HCT116 (cell line): ENCODE data around the gene AVP.
"Not testable (repeated sequence)": the region's sequence is repeated elsewhere in the genome, so short reads cannot be mapped to it uniquely, and the experiment has no call there.

ENCODE experiments used
- EZH2 ChIP-seq: fragments of 200-600 bp; sonication (generic); IDR thresholded peaks from 2 replicates; pipeline ENCODE4 v1.6.1; 2017; ENCODE audit warnings: antibody characterized with exemption, mixed run types
- EZH2phosphoT487 ChIP-seq: fragments of 200-600 bp; IDR thresholded peaks from 2 replicates; pipeline ENCODE4 v1.6.1; 2018; ENCODE audit warnings: antibody characterized with exemption, borderline replicate concordance
- POLR2A ChIP-seq: IDR thresholded peaks from 2 replicates; pipeline ENCODE4 v1.7.0; 2011; ENCODE audit warnings: borderline replicate concordance; ENCODE audit not compliant: insufficient read depth, insufficient read length; ENCODE audit errors: extremely low read depth
- POLR2AphosphoS5 ChIP-seq: IDR thresholded peaks from 2 replicates; pipeline ENCODE4 v1.6.1; 2011; ENCODE audit warnings: mild to moderate bottlenecking, low read depth, low read length, moderate library complexity
- SP1 ChIP-seq: IDR thresholded peaks from 2 replicates; pipeline ENCODE4 v1.6.1; 2012; ENCODE audit warnings: low read depth
- TF ChIP-seq, protein P1 (sequence below), 3 experiments: fragments of 200-600 bp in 1 of 3; sonication (generic) in 1 of 3; IDR thresholded peaks in 2 of 3; conservative IDR thresholded peaks in 1 of 3; 2 replicates each; pipeline ENCODE4 v1.5.1; 2012 to 2017; ENCODE audit warnings: low read depth in 2 of 3, low read length in 2 of 3, antibody characterized with exemption in 1 of 3, borderline replicate concordance in 1 of 3, control low read depth in 1 of 3, mild to moderate bottlenecking in 1 of 3, mixed read lengths in 1 of 3, mixed run types in 1 of 3, moderate library complexity in 1 of 3; ENCODE audit not compliant: insufficient read depth in 1 of 3
- TF ChIP-seq, protein P2 (sequence below): IDR thresholded peaks from 2 replicates; pipeline ENCODE4 v1.6.1; 2012; ENCODE audit warnings: low read depth

DNA sequence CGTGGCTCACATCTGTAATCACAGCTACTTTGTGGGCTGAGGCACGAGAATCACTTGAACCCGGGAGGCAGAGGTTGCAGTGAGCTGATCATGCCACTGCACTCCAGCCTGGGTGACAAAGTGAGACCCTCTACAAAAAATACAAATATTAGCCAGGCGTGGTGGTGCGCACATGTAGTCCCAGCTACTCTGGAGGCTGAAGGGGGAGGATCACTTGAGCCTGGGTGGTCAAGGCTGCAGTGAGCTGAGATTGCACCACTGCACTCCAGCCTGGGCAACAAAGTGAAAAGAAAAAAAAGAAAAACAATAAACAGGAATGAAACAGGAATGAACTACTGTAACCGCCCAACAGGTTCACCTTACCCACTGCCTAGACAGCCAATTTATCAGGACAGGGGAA lies 20.4 kb downstream of the AVP start:
- TF ChIP-seq, protein P1, sequence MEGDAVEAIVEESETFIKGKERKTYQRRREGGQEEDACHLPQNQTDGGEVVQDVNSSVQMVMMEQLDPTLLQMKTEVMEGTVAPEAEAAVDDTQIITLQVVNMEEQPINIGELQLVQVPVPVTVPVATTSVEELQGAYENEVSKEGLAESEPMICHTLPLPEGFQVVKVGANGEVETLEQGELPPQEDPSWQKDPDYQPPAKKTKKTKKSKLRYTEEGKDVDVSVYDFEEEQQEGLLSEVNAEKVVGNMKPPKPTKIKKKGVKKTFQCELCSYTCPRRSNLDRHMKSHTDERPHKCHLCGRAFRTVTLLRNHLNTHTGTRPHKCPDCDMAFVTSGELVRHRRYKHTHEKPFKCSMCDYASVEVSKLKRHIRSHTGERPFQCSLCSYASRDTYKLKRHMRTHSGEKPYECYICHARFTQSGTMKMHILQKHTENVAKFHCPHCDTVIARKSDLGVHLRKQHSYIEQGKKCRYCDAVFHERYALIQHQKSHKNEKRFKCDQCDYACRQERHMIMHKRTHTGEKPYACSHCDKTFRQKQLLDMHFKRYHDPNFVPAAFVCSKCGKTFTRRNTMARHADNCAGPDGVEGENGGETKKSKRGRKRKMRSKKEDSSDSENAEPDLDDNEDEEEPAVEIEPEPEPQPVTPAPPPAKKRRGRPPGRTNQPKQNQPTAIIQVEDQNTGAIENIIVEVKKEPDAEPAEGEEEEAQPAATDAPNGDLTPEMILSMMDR (IDR thresholded peaks at IDR 0.05 in 2 of 3, conservative IDR thresholded peaks at IDR 0.05 in 1 of 3; ENCODE audit: borderline replicate concordance in 1 of 3, insufficient read depth in 1 of 3, low read depth in 2 of 3, low read length in 2 of 3): not testable (repeated sequence)
- TF ChIP-seq POLR2A, POLR2AphosphoS5, EZH2phosphoT487, SP1, EZH2: not testable (repeated sequence)
- TF ChIP-seq, protein P2, sequence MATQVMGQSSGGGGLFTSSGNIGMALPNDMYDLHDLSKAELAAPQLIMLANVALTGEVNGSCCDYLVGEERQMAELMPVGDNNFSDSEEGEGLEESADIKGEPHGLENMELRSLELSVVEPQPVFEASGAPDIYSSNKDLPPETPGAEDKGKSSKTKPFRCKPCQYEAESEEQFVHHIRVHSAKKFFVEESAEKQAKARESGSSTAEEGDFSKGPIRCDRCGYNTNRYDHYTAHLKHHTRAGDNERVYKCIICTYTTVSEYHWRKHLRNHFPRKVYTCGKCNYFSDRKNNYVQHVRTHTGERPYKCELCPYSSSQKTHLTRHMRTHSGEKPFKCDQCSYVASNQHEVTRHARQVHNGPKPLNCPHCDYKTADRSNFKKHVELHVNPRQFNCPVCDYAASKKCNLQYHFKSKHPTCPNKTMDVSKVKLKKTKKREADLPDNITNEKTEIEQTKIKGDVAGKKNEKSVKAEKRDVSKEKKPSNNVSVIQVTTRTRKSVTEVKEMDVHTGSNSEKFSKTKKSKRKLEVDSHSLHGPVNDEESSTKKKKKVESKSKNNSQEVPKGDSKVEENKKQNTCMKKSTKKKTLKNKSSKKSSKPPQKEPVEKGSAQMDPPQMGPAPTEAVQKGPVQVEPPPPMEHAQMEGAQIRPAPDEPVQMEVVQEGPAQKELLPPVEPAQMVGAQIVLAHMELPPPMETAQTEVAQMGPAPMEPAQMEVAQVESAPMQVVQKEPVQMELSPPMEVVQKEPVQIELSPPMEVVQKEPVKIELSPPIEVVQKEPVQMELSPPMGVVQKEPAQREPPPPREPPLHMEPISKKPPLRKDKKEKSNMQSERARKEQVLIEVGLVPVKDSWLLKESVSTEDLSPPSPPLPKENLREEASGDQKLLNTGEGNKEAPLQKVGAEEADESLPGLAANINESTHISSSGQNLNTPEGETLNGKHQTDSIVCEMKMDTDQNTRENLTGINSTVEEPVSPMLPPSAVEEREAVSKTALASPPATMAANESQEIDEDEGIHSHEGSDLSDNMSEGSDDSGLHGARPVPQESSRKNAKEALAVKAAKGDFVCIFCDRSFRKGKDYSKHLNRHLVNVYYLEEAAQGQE: not testable (repeated sequence)
